Measurements from ENCODE around the gene MYO1D. TPM values are rescaled to one million over a fixed set of nuclear protein-coding genes. Genes with fewer than 3 reads are reported as not detected.
A peak's percentile ranks its signal among the peaks of the same experiment; 100 is the strongest.

MYO1D gene
- total RNA-seq, 2 donors from 2014 or later = 42.9 to 43.7 TPM

DNA sequence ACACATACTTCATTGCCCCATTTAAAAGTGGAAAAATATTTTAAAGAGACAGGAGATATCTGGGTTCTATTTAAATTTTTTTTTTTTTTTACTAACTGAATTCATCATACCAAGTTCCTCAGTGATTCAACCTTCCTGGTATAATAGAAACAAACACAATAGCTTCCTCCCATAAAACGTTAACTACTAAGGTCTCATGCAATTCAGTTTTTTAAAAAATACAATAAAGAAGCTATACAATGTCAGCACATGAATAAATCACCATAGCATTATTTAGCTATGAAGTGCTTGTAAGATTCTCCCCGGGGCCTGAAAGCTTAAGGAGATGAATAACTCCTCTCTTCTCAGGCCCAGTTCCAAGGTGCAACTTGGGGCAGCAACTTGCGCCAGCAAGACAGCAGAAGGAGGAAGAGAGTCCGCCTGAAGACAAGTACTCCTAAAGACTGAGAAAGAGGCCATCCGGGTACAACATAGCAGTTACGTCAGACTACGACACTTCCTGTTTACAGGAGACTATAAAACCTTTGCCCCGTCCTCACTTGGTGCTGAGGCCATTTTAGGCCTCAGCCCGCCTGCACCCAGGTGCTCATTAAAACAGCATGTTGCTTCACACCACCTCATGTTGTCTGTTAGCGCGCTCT is 81.5 kb downstream of the MYO1D start:
- no peak overlapping the region for H3K4me3 Mint-ChIP-seq
- no peak overlapping the region for H3K27ac Mint-ChIP-seq
- no peaks in the 10 kb centered on the region for H3K36me3 ChIP-seq (ENCODE audit: control insufficient read depth, insufficient read depth, low read length)

DNA sequence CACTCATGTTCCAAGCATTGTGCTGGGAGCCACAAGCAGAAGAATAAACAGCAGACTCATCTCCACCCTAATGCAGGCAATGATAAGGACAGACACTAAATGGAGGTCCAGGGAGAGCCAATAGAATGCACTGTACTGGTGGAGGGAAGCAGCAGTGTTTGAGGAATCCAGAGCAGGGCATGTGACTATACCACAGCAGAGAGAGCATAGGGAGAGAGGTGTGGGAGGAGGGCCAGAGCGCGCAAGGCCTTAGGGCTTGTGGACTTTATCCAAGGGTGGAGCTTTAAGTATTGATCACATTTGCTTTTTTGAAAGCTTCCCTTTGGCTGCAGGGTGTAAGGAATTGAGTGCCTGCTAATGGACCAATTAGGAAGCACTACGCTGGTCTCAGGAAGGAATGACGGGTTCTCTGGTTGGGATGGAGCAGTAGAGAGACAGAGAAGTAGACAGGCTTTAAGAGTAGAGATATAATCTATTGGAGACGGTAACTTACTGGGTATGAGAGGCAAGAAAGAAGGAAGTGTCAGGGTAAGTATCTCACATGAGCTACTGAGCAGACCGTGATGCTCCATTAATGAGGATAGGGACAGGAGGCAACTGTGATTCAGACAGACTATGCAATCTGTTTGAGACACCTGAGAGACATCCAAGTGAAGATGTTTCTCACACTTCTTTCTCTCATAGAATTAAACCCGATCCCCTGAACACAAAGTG is 82.2 kb downstream of the MYO1D start:
- Histone ChIP-seq H3K4me1 (ENCODE audit: control insufficient read depth, insufficient read depth, low read length) (no peaks in the 10 kb centered on the region), H3K9ac (ENCODE audit: extremely low read depth, low read length, poor library complexity, severe bottlenecking) (no peak overlapping the region), H3K27ac (ENCODE audit: low read depth, low read length) (no peak overlapping the region), H3K36me3 (ENCODE audit: control insufficient read depth, insufficient read depth, low read length) (no peaks in the 10 kb centered on the region), H3K4me3 (ENCODE audit: low read length) (no peak overlapping the region), H3K9me3 (ENCODE audit: control insufficient read depth, low read length) (no peaks in the 10 kb centered on the region), H3K27me3 (ENCODE audit: control insufficient read depth, insufficient read depth, low read length, poor library complexity, severe bottlenecking) (no peaks in the 10 kb centered on the region)
- Mint-ChIP-seq H3K36me3 (ENCODE audit: low read depth) (no peaks in the 10 kb centered on the region), H3K27me3 (ENCODE audit: insufficient read depth) (no peaks in the 10 kb centered on the region), H3K9me3 (no peaks in the 10 kb centered on the region), H3K4me3 (no peak overlapping the region), H3K27ac (no peak overlapping the region), H3K4me1 (peaks cover 9% of the 10 kb centered on the region)
- TF ChIP-seq, protein P1, sequence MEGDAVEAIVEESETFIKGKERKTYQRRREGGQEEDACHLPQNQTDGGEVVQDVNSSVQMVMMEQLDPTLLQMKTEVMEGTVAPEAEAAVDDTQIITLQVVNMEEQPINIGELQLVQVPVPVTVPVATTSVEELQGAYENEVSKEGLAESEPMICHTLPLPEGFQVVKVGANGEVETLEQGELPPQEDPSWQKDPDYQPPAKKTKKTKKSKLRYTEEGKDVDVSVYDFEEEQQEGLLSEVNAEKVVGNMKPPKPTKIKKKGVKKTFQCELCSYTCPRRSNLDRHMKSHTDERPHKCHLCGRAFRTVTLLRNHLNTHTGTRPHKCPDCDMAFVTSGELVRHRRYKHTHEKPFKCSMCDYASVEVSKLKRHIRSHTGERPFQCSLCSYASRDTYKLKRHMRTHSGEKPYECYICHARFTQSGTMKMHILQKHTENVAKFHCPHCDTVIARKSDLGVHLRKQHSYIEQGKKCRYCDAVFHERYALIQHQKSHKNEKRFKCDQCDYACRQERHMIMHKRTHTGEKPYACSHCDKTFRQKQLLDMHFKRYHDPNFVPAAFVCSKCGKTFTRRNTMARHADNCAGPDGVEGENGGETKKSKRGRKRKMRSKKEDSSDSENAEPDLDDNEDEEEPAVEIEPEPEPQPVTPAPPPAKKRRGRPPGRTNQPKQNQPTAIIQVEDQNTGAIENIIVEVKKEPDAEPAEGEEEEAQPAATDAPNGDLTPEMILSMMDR (conservative IDR thresholded peaks at IDR 0.05) = no peak
- WGBS, 2 experiments (ENCODE audit: insufficient coverage in 1 of 2, insufficient read length in 1 of 2) = 92 to 96% methylated on average over 6 to 7 of the region's 7 CpGs
- DNase-seq = no peak

More for the DNA sequence above, 81.5 kb downstream of the MYO1D start:
- Mint-ChIP-seq H3K9me3 (no peaks in the 10 kb centered on the region), H3K27me3 (ENCODE audit: insufficient read depth) (no peaks in the 10 kb centered on the region), H3K36me3 (ENCODE audit: low read depth) (no peaks in the 10 kb centered on the region), H3K4me1 (peaks cover 9% of the 10 kb centered on the region)
- peak; percentile 64 for DNase-seq
- no peak overlapping the region for H3K27ac ChIP-seq (ENCODE audit: low read depth, low read length)
- TF ChIP-seq, protein P1 (conservative IDR thresholded peaks at IDR 0.05) = peak; percentile 31
- no peaks in the 10 kb centered on the region for H3K9me3 ChIP-seq (ENCODE audit: control insufficient read depth, low read length)
- H3K4me1 ChIP-seq (ENCODE audit: control insufficient read depth, insufficient read depth, low read length) = no peaks in the 10 kb centered on the region
- H3K4me3 ChIP-seq (ENCODE audit: low read length) = no peak overlapping the region
- no peaks in the 10 kb centered on the region for H3K27me3 ChIP-seq (ENCODE audit: control insufficient read depth, insufficient read depth, low read length, poor library complexity, severe bottlenecking)
- H3K9ac ChIP-seq (ENCODE audit: extremely low read depth, low read length, poor library complexity, severe bottlenecking) = no peak overlapping the region
- 93% methylated on average over 8 to 11 of the region's 11 CpGs for WGBS, 2 experiments (ENCODE audit: insufficient coverage in 1 of 2, insufficient read length in 1 of 2)

DNA sequence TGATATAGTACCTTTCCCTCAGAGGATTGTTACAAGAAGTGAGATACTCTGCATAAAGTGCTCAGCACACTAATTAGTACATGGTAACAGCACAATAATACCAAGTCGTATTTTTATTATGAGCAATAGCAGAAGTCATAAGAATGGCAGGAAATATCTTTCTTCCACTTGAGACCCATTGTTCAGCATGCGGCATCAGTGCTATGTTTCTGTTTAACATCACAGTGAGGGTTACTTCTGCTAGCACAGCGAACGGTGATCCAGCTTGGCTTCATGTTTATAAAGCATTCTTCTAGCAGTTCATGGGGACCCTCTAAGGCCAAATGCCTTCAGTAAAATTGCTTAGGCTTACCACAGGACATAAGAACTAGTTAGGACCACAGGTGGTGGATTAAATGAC is 83.1 kb downstream of the MYO1D start:
- no peaks in the 10 kb centered on the region for H3K27me3 ChIP-seq (ENCODE audit: control insufficient read depth, insufficient read depth, low read length, poor library complexity, severe bottlenecking)
- no peak for DNase-seq
- Mint-ChIP-seq H3K27me3 (ENCODE audit: insufficient read depth) (no peaks in the 10 kb centered on the region), H3K4me1 (peaks cover 9% of the 10 kb centered on the region), H3K4me3 (no peak overlapping the region), H3K36me3 (ENCODE audit: low read depth) (peaks cover 3% of the 10 kb centered on the region), H3K27ac (no peak overlapping the region), H3K9me3 (no peaks in the 10 kb centered on the region)
- no peak overlapping the region for H3K27ac ChIP-seq (ENCODE audit: low read depth, low read length)
- H3K4me3 ChIP-seq (ENCODE audit: low read length) = no peak overlapping the region
- H3K9ac ChIP-seq (ENCODE audit: extremely low read depth, low read length, poor library complexity, severe bottlenecking) = no peak overlapping the region
- WGBS, 2 experiments (ENCODE audit: insufficient coverage in 1 of 2, insufficient read length in 1 of 2) = 92 to 100% methylated on average over 4 of the region's 4 CpGs
- no peaks in the 10 kb centered on the region for H3K4me1 ChIP-seq (ENCODE audit: control insufficient read depth, insufficient read depth, low read length)
- no peaks in the 10 kb centered on the region for H3K9me3 ChIP-seq (ENCODE audit: control insufficient read depth, low read length)
- H3K36me3 ChIP-seq (ENCODE audit: control insufficient read depth, insufficient read depth, low read length) = no peaks in the 10 kb centered on the region
- TF ChIP-seq, protein P1 (conservative IDR thresholded peaks at IDR 0.05) = no peak
